GM23338 (cell line): ENCODE results near the gene STXBP2.

ENCODE experiments used
- CREB1 ChIP-seq: fragments of 250-450 bp; sonication (Bioruptor Pico); IDR thresholded peaks from 2 replicates; pipeline ENCODE4 v1.5.0; 2020; ENCODE audit warnings: low read depth, mild to moderate bottlenecking, moderate library complexity
- EZH2 ChIP-seq: fragments of 200-600 bp; sonication (generic); IDR thresholded peaks from one replicate; pipeline ENCODE4 v1.8.0; 2017; ENCODE audit warnings: antibody characterized with exemption, mild to moderate bottlenecking, low read depth; ENCODE audit not compliant: unreplicated experiment
- EZH2phosphoT487 ChIP-seq: fragments of 200-600 bp; sonication (generic); IDR thresholded peaks from one replicate; pipeline ENCODE4 v1.8.1; 2018; ENCODE audit warnings: antibody characterized with exemption; ENCODE audit not compliant: unreplicated experiment
- JUNB ChIP-seq: IDR thresholded peaks from one replicate; pipeline ENCODE4 v1.6.1; 2016; ENCODE audit warnings: antibody characterized with exemption; ENCODE audit not compliant: unreplicated experiment
- POLR2AphosphoS5 ChIP-seq: IDR thresholded peaks from 2 replicates; pipeline ENCODE4 v1.6.1; 2016; ENCODE audit warnings: antibody characterized with exemption, low read depth
- ZNF331 ChIP-seq: fragments of 250-450 bp; sonication (Bioruptor Pico); IDR thresholded peaks from 2 replicates; pipeline ENCODE4 v1.5.0; 2020; ENCODE audit warnings: low read depth, mild to moderate bottlenecking, moderate library complexity
- TF ChIP-seq, protein P1 (sequence below), 2 experiments: fragments of 200-600 bp in 1 of 2; sonication (generic) in 1 of 2; conservative IDR thresholded peaks; 2 replicates each; pipeline versions ENCODE4 v1.5.1 to v1.6.1; 2016 to 2017; ENCODE audit warnings: antibody characterized with exemption in 2 of 2, low read depth in 2 of 2, mild to moderate bottlenecking in 2 of 2, moderate library complexity in 1 of 2
- TF ChIP-seq, protein P2 (sequence below): fragments of 250-450 bp; sonication (Bioruptor Pico); IDR thresholded peaks from 2 replicates; pipeline ENCODE4 v1.5.0; 2020; ENCODE audit warnings: mild to moderate bottlenecking, moderate library complexity
- TF ChIP-seq, protein P3 (sequence below): IDR thresholded peaks from one replicate; pipeline ENCODE4 v1.6.1; 2018; ENCODE audit warnings: antibody characterized with exemption; ENCODE audit not compliant: unreplicated experiment
- TF ChIP-seq, protein P4 (sequence below): IDR thresholded peaks from 2 replicates; pipeline ENCODE4 v1.6.1; 2016; ENCODE audit warnings: antibody characterized with exemption

DNA sequence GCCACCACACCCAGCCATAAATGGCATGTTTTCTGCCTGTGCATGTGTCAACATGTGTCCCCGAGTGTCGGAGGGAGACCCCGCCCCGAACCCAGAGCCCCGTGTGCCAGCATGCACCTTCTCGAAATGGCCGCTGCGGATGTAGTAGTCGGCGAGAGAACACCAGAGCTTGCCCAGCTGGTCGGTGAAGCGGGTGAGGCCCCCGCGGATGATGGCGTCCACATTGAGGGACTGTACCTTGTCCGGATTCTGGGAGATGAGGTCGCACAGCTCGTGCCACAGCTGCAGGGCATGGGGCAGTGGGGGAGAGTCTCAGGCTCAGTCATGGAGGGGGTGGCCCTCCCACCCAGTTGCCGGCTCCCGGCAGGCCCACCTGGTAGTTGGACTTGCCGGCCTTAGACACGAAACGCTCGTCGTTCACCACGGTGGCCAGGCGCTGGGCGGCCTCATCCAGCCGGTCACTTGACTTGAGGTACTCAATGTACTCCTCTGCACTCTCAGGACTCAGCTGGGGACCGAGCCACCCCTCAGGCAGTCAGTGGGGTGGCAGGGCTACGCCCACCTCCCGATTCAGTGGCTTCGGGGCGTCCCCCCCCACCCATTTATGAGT is 11.0 kb upstream of the STXBP2 start:
- TF ChIP-seq, protein P1, sequence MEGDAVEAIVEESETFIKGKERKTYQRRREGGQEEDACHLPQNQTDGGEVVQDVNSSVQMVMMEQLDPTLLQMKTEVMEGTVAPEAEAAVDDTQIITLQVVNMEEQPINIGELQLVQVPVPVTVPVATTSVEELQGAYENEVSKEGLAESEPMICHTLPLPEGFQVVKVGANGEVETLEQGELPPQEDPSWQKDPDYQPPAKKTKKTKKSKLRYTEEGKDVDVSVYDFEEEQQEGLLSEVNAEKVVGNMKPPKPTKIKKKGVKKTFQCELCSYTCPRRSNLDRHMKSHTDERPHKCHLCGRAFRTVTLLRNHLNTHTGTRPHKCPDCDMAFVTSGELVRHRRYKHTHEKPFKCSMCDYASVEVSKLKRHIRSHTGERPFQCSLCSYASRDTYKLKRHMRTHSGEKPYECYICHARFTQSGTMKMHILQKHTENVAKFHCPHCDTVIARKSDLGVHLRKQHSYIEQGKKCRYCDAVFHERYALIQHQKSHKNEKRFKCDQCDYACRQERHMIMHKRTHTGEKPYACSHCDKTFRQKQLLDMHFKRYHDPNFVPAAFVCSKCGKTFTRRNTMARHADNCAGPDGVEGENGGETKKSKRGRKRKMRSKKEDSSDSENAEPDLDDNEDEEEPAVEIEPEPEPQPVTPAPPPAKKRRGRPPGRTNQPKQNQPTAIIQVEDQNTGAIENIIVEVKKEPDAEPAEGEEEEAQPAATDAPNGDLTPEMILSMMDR (conservative IDR thresholded peaks at IDR 0.05; ENCODE audit: low read depth in 2 of 2), result no peak
- no peak for TF ChIP-seq CREB1 (CRISPR knock-in tag)
- TF ChIP-seq POLR2AphosphoS5, result no peak
- TF ChIP-seq EZH2phosphoT487, result no peak
- TF ChIP-seq, protein P2, sequence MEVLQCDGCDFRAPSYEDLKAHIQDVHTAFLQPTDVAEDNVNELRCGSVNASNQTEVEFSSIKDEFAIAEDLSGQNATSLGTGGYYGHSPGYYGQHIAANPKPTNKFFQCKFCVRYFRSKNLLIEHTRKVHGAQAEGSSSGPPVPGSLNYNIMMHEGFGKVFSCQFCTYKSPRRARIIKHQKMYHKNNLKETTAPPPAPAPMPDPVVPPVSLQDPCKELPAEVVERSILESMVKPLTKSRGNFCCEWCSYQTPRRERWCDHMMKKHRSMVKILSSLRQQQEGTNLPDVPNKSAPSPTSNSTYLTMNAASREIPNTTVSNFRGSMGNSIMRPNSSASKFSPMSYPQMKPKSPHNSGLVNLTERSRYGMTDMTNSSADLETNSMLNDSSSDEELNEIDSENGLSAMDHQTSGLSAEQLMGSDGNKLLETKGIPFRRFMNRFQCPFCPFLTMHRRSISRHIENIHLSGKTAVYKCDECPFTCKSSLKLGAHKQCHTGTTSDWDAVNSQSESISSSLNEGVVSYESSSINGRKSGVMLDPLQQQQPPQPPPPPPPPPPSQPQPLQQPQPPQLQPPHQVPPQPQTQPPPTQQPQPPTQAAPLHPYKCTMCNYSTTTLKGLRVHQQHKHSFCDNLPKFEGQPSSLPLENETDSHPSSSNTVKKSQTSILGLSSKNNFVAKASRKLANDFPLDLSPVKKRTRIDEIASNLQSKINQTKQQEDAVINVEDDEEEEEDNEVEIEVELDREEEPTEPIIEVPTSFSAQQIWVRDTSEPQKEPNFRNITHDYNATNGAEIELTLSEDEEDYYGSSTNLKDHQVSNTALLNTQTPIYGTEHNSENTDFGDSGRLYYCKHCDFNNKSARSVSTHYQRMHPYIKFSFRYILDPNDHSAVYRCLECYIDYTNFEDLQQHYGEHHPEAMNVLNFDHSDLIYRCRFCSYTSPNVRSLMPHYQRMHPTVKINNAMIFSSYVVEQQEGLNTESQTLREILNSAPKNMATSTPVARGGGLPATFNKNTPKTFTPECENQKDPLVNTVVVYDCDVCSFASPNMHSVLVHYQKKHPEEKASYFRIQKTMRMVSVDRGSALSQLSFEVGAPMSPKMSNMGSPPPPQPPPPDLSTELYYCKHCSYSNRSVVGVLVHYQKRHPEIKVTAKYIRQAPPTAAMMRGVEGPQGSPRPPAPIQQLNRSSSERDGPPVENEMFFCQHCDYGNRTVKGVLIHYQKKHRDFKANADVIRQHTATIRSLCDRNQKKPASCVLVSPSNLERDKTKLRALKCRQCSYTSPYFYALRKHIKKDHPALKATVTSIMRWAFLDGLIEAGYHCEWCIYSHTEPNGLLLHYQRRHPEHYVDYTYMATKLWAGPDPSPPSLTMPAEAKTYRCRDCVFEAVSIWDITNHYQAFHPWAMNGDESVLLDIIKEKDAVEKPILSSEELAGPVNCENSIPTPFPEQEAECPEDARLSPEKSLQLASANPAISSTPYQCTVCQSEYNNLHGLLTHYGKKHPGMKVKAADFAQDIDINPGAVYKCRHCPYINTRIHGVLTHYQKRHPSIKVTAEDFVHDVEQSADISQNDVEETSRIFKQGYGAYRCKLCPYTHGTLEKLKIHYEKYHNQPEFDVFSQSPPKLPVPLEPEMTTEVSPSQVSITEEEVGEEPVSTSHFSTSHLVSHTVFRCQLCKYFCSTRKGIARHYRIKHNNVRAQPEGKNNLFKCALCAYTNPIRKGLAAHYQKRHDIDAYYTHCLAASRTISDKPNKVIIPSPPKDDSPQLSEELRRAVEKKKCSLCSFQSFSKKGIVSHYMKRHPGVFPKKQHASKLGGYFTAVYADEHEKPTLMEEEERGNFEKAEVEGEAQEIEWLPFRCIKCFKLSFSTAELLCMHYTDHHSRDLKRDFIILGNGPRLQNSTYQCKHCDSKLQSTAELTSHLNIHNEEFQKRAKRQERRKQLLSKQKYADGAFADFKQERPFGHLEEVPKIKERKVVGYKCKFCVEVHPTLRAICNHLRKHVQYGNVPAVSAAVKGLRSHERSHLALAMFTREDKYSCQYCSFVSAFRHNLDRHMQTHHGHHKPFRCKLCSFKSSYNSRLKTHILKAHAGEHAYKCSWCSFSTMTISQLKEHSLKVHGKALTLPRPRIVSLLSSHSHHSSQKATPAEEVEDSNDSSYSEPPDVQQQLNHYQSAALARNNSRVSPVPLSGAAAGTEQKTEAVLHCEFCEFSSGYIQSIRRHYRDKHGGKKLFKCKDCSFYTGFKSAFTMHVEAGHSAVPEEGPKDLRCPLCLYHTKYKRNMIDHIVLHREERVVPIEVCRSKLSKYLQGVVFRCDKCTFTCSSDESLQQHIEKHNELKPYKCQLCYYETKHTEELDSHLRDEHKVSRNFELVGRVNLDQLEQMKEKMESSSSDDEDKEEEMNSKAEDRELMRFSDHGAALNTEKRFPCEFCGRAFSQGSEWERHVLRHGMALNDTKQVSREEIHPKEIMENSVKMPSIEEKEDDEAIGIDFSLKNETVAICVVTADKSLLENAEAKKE (CRISPR knock-in tag), result no peak
- no peak for TF ChIP-seq EZH2
- TF ChIP-seq, protein P3, sequence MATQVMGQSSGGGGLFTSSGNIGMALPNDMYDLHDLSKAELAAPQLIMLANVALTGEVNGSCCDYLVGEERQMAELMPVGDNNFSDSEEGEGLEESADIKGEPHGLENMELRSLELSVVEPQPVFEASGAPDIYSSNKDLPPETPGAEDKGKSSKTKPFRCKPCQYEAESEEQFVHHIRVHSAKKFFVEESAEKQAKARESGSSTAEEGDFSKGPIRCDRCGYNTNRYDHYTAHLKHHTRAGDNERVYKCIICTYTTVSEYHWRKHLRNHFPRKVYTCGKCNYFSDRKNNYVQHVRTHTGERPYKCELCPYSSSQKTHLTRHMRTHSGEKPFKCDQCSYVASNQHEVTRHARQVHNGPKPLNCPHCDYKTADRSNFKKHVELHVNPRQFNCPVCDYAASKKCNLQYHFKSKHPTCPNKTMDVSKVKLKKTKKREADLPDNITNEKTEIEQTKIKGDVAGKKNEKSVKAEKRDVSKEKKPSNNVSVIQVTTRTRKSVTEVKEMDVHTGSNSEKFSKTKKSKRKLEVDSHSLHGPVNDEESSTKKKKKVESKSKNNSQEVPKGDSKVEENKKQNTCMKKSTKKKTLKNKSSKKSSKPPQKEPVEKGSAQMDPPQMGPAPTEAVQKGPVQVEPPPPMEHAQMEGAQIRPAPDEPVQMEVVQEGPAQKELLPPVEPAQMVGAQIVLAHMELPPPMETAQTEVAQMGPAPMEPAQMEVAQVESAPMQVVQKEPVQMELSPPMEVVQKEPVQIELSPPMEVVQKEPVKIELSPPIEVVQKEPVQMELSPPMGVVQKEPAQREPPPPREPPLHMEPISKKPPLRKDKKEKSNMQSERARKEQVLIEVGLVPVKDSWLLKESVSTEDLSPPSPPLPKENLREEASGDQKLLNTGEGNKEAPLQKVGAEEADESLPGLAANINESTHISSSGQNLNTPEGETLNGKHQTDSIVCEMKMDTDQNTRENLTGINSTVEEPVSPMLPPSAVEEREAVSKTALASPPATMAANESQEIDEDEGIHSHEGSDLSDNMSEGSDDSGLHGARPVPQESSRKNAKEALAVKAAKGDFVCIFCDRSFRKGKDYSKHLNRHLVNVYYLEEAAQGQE, result no peak
- TF ChIP-seq, protein P4, sequence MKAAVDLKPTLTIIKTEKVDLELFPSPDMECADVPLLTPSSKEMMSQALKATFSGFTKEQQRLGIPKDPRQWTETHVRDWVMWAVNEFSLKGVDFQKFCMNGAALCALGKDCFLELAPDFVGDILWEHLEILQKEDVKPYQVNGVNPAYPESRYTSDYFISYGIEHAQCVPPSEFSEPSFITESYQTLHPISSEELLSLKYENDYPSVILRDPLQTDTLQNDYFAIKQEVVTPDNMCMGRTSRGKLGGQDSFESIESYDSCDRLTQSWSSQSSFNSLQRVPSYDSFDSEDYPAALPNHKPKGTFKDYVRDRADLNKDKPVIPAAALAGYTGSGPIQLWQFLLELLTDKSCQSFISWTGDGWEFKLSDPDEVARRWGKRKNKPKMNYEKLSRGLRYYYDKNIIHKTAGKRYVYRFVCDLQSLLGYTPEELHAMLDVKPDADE, result no peak
- TF ChIP-seq JUNB, result no peak
- no peak for TF ChIP-seq ZNF331 (CRISPR knock-in tag)
